ENCODE results near the gene MEGF11.

GRCh38 chr15:66195621-66196230 lies 57.8 kb downstream of the MEGF11 start:
- TF ChIP-seq CTCF (IDR thresholded peaks at IDR 0.05), result no peak
- TF ChIP-seq POLR2A (IDR thresholded peaks at IDR 0.05), result no peak
